SK-N-SH (cell line): ENCODE results near the gene ATP6V0C.

Experiments
- FOXM1 ChIP-seq: IDR thresholded peaks from 2 replicates; pipeline ENCODE4 v1.4.0; 2012; ENCODE audit warnings: low read depth, mild to moderate bottlenecking
- RAD21 ChIP-seq: IDR thresholded peaks from 2 replicates; pipeline ENCODE4 v1.6.1; 2012; ENCODE audit warnings: mild to moderate bottlenecking, low read length
- TF ChIP-seq, protein P1 (sequence below): fragments of 200-600 bp; sonication (generic); IDR thresholded peaks from 2 replicates; pipeline ENCODE4 v1.6.1; 2017; ENCODE audit warnings: antibody characterized with exemption, mild to moderate bottlenecking, moderate library complexity

DNA sequence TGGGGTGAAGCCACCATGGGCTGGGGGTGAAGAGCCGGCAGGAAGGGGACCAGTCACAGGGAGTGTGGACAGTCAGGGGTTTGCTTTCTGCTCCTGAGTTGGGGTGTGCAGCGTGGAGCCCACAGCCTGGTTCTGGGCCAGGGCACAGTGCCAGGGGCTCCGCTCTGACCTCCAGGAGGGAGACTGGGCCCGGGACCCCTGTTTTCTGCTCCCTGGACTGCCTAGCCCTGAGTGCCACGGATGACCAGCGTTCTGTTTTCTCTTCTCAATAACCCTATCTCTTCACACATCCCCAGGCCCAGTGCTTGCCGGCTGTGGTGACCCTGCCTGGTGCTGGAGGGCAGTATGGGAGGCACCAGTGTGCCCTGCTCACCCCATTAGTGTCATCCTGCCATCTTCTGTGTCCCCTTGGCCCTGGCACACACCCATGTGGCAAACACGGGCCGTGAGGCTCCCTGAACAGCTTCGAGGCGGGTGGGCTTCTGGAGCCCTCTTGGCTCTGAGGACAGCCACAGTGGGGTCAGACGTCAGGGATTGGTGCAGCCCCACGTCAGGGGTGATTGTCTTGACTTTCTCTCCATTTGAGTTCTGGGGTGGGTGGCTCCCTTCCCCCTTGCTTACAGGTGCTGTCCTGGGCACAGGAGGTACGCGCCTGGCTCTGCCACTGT, 16.3 kb downstream of the ATP6V0C start:
- TF ChIP-seq, protein P1, sequence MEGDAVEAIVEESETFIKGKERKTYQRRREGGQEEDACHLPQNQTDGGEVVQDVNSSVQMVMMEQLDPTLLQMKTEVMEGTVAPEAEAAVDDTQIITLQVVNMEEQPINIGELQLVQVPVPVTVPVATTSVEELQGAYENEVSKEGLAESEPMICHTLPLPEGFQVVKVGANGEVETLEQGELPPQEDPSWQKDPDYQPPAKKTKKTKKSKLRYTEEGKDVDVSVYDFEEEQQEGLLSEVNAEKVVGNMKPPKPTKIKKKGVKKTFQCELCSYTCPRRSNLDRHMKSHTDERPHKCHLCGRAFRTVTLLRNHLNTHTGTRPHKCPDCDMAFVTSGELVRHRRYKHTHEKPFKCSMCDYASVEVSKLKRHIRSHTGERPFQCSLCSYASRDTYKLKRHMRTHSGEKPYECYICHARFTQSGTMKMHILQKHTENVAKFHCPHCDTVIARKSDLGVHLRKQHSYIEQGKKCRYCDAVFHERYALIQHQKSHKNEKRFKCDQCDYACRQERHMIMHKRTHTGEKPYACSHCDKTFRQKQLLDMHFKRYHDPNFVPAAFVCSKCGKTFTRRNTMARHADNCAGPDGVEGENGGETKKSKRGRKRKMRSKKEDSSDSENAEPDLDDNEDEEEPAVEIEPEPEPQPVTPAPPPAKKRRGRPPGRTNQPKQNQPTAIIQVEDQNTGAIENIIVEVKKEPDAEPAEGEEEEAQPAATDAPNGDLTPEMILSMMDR = no peak
- TF ChIP-seq FOXM1 (no peak), RAD21 (no peak)
